Type B pancreatic cell (in vitro differentiated cells): Measurements from ENCODE around the gene HLA-DRB1. TPM values are rescaled to one million over a fixed set of nuclear protein-coding genes. Genes with fewer than 3 reads are reported as not detected.

Experiments used
- DNase-seq: peaks from one replicate; pipeline ENCODE4 v3.0.0; 2021; ENCODE audit warnings: mixed read lengths; ENCODE audit not compliant: unreplicated experiment; ENCODE audit errors: extremely low spot score
- H3K27ac Mint-ChIP-seq: 2 replicates; pipeline ENCODE4 v1.8.0; 2021; ENCODE audit warnings: mild to moderate bottlenecking, mixed read lengths
- H3K27me3 Mint-ChIP-seq: 2 replicates; pipeline ENCODE4 v1.8.0; 2021; ENCODE audit warnings: mixed read lengths
- H3K36me3 Mint-ChIP-seq: 2 replicates; pipeline ENCODE4 v1.8.0; 2021; ENCODE audit warnings: mixed read lengths
- H3K4me1 Mint-ChIP-seq: one replicate; pipeline ENCODE4 v1.8.0; 2021; ENCODE audit warnings: mixed read lengths; ENCODE audit not compliant: unreplicated experiment
- H3K4me3 Mint-ChIP-seq: 2 replicates; pipeline ENCODE4 v1.8.0; 2021; ENCODE audit warnings: mild to moderate bottlenecking, mixed read lengths
- H3K9me3 Mint-ChIP-seq: 2 replicates; pipeline ENCODE4 v1.8.0; 2021; ENCODE audit warnings: mixed read lengths
- CTCF ChIP-seq: fragments of 200-600 bp; sonication (generic); conservative IDR thresholded peaks from 2 replicates; pipeline ENCODE4 v1.5.0; 2021; ENCODE audit warnings: antibody characterized with exemption, mild to moderate bottlenecking
- total RNA-seq: library from RNA; stranded (reverse); gene quantifications from 2 replicates; pipeline ENCODE4 v1.2.1, GENCODE V29; 2021; ENCODE audit warnings: low replicate concordance

HLA-DRB1 gene
- total RNA-seq, 1 donor from 2014 or later = 24.3 TPM

- Mint-ChIP-seq H3K4me3 (no peak overlapping the region), H3K36me3 (no peaks in the 10 kb centered on the region), H3K27ac (no peak overlapping the region), H3K4me1 (no peaks in the 10 kb centered on the region), H3K9me3 (no peaks in the 10 kb centered on the region), H3K27me3 (no peaks in the 10 kb centered on the region)
- DNase-seq = no peak
- TF ChIP-seq CTCF = peak; percentile 78
Observed at GRCh38 chr6:32622545-32623401, 33.1 kb upstream of the HLA-DRB1 start.

GRCh38 chr6:32621372-32621771, 31.7 kb upstream of the HLA-DRB1 start:
- Mint-ChIP-seq H3K9me3 (no peaks in the 10 kb centered on the region), H3K36me3 (no peaks in the 10 kb centered on the region), H3K4me3 (no peak overlapping the region), H3K27ac (no peak overlapping the region), H3K27me3 (no peaks in the 10 kb centered on the region), H3K4me1 (no peaks in the 10 kb centered on the region)
- no peak for TF ChIP-seq CTCF
- DNase-seq = no peak

GRCh38 chr6:32617751-32618150, 28.1 kb upstream of the HLA-DRB1 start:
- no peak for TF ChIP-seq CTCF
- no peaks in the 10 kb centered on the region for H3K27me3 Mint-ChIP-seq
- H3K9me3 Mint-ChIP-seq = no peaks in the 10 kb centered on the region
- H3K4me3 Mint-ChIP-seq = no peak overlapping the region
- DNase-seq = no peak
- H3K4me1 Mint-ChIP-seq = no peaks in the 10 kb centered on the region
- no peak overlapping the region for H3K27ac Mint-ChIP-seq
- H3K36me3 Mint-ChIP-seq = no peaks in the 10 kb centered on the region

- no peaks in the 10 kb centered on the region for H3K4me1 Mint-ChIP-seq
- DNase-seq = no peak
Observed at GRCh38 chr6:32615885-32616532, 26.4 kb upstream of the HLA-DRB1 start.

More at GRCh38 chr6:32615885-32616532, 26.4 kb upstream of the HLA-DRB1 start:
- H3K27me3 Mint-ChIP-seq = no peaks in the 10 kb centered on the region
- H3K36me3 Mint-ChIP-seq = no peaks in the 10 kb centered on the region
- no peaks in the 10 kb centered on the region for H3K9me3 Mint-ChIP-seq
- no peak overlapping the region for H3K27ac Mint-ChIP-seq
- H3K4me3 Mint-ChIP-seq = no peak overlapping the region
- no peak for TF ChIP-seq CTCF
